Vagina (tissue), 2 donors: ENCODE results near the gene APPBP2. TPM values are rescaled to one million over a fixed set of nuclear protein-coding genes. Genes with fewer than 3 reads are reported as not detected.
"Not testable (repeated sequence)": the region's sequence is repeated elsewhere in the genome, so short reads cannot be mapped to it uniquely, and the experiment has no call there.

Experiments
- DNase-seq, 2 donors: peaks; one replicate each; pipeline ENCODE4 v3.0.0-alpha.2; 2017; ENCODE audit errors: extremely low spot score in 2 of 2
- H3K27ac ChIP-seq: fragments of 200-600 bp; sonication (generic); one replicate; pipeline ENCODE4 v1.5.1; 2019
- H3K27me3 ChIP-seq: fragments of 200-600 bp; sonication (generic); one replicate; pipeline ENCODE4 v1.5.1; 2019
- H3K36me3 ChIP-seq, 2 donors: fragments of 200-600 bp; sonication (generic); one replicate each; pipeline ENCODE4 v1.5.1; 2017 to 2019
- H3K4me1 ChIP-seq: fragments of 200-600 bp; sonication (generic); one replicate; pipeline ENCODE4 v1.5.1; 2019
- H3K4me3 ChIP-seq, 2 donors: fragments of 200-600 bp; sonication (generic); 1 replicate in 1 of 2; 2 replicates in 1 of 2; pipeline ENCODE4 v1.5.1; 2016 to 2019
- H3K9me3 ChIP-seq: fragments of 200-600 bp; sonication (generic); one replicate; pipeline ENCODE4 v1.5.1; 2019
- CTCF ChIP-seq, 3 experiments: fragments of 450-650 bp in 2 of 3; fragments of 200-600 bp in 1 of 3; sonication (generic) in 1 of 3; IDR thresholded peaks; one replicate each; pipeline ENCODE4 v1.5.1; 2017 to 2019; ENCODE audit warnings: antibody characterized with exemption in 3 of 3, mild to moderate bottlenecking in 2 of 3, moderate library complexity in 2 of 3
- POLR2A ChIP-seq, 2 donors: fragments of 450-650 bp; IDR thresholded peaks; one replicate each; pipeline ENCODE4 v1.6.1; 2017; ENCODE audit warnings: antibody characterized with exemption in 2 of 2, mild to moderate bottlenecking in 2 of 2, moderate library complexity in 2 of 2
- POLR2AphosphoS5 ChIP-seq, 2 donors: sonication (generic); formaldehyde crosslinking; IDR thresholded peaks; one replicate each; pipeline ENCODE4 v1.9.0; 2017; ENCODE audit warnings: antibody characterized with exemption in 2 of 2, mild to moderate bottlenecking in 2 of 2, low read depth in 1 of 2; ENCODE audit not compliant: insufficient read depth in 1 of 2
- intact Hi-C: fragments of 100-400 bp; cut with DNase I; formaldehyde crosslinking; loops from one replicate; pipeline ENCODE4 v1.15.1; 2023
- total RNA-seq: library from RNA; depleted of rRNA; stranded (reverse); fragments of >200 nt; gene quantifications from one replicate; pipeline ENCODE4 v1.2.3, GENCODE V29; 2016

The APPBP2 gene
- total RNA-seq, 1 donor from 2014 or later: 23.6 TPM

- Histone ChIP-seq H3K4me1 (no peaks in the 10 kb centered on the region), H3K27ac (no peak overlapping the region), H3K36me3 (peaks cover 0 to 53% of the 10 kb centered on the region in 2 donors), H3K4me3 (no peak overlapping the region), H3K9me3 (no peaks in the 10 kb centered on the region), H3K27me3 (no peaks in the 10 kb centered on the region)
- intact Hi-C loops: no loop called here
- no peak for DNase-seq
- no peak for TF ChIP-seq POLR2AphosphoS5 (IDR thresholded peaks at IDR 0.05; ENCODE audit: insufficient read depth in 1 of 2, low read depth in 1 of 2)
- no peak for TF ChIP-seq POLR2A (IDR thresholded peaks at IDR 0.05)
- TF ChIP-seq CTCF (IDR thresholded peaks at IDR 0.05): no peak
These were observed 30.0 kb downstream of the APPBP2 start for GRCh38 chr17:60496041-60496440.

- H3K9me3 ChIP-seq: no peaks in the 10 kb centered on the region
- H3K27ac ChIP-seq: no peak overlapping the region
- intact Hi-C loops: no loop called here
- no peak overlapping the region for H3K4me3 ChIP-seq
- no peaks in the 10 kb centered on the region for H3K27me3 ChIP-seq
- DNase-seq: no peak
- H3K4me1 ChIP-seq: no peaks in the 10 kb centered on the region
- TF ChIP-seq POLR2A (IDR thresholded peaks at IDR 0.05) (no peak), CTCF (IDR thresholded peaks at IDR 0.05) (no peak), POLR2AphosphoS5 (IDR thresholded peaks at IDR 0.05; ENCODE audit: insufficient read depth in 1 of 2, low read depth in 1 of 2) (no peak)
- H3K36me3 ChIP-seq: peaks cover 0 to 61% of the 10 kb centered on the region in 2 donors
These were observed 30.8 kb downstream of the APPBP2 start for GRCh38 chr17:60495260-60495659.

GRCh38 chr17:60493847-60494321 is 32.2 kb downstream of the APPBP2 start:
- no peaks in the 10 kb centered on the region for H3K27me3 ChIP-seq
- no peak overlapping the region for H3K4me3 ChIP-seq
- H3K4me1 ChIP-seq: no peaks in the 10 kb centered on the region
- TF ChIP-seq CTCF (IDR thresholded peaks at IDR 0.05): no peak
- no peak for TF ChIP-seq POLR2A (IDR thresholded peaks at IDR 0.05)
- TF ChIP-seq POLR2AphosphoS5 (IDR thresholded peaks at IDR 0.05; ENCODE audit: insufficient read depth in 1 of 2, low read depth in 1 of 2): no peak
- H3K27ac ChIP-seq: no peak overlapping the region
- intact Hi-C loops: no loop called here
- peaks cover 0 to 63% of the 10 kb centered on the region in 2 donors for H3K36me3 ChIP-seq
- H3K9me3 ChIP-seq: no peaks in the 10 kb centered on the region
- DNase-seq: no peak

GRCh38 chr17:60491771-60492170 is 34.3 kb downstream of the APPBP2 start:
- no peak overlapping the region for H3K4me3 ChIP-seq
- DNase-seq: no peak
- H3K27ac ChIP-seq: no peak overlapping the region
- intact Hi-C loops: no loop called here
- no peaks in the 10 kb centered on the region for H3K4me1 ChIP-seq
- no peaks in the 10 kb centered on the region for H3K9me3 ChIP-seq
- peaks cover 0 to 68% of the 10 kb centered on the region in 2 donors for H3K36me3 ChIP-seq
- no peaks in the 10 kb centered on the region for H3K27me3 ChIP-seq
- TF ChIP-seq CTCF (IDR thresholded peaks at IDR 0.05): no peak
- TF ChIP-seq POLR2AphosphoS5 (IDR thresholded peaks at IDR 0.05; ENCODE audit: insufficient read depth in 1 of 2, low read depth in 1 of 2): no peak
- TF ChIP-seq POLR2A (IDR thresholded peaks at IDR 0.05): no peak

- H3K4me1 ChIP-seq, intact Hi-C loops, H3K9me3 ChIP-seq, DNase-seq, H3K27me3 ChIP-seq, H3K27ac ChIP-seq, H3K4me3 ChIP-seq: not testable (repeated sequence)
- H3K36me3 ChIP-seq: peaks cover 0 to 62% of the 10 kb centered on the region in 2 donors
These were observed 35.4 kb downstream of the APPBP2 start for GRCh38 chr17:60490594-60490993.
